Activated CD8-positive, alpha-beta memory T cell treated with anti-CD3 and anti-CD28 coated beads, Interleukin-2, amount 10 ng/mL, durations not matched to agents 7 days and 5 days (primary cell): ENCODE results near the gene ZBTB16. TPM values are rescaled to one million over a fixed set of nuclear protein-coding genes. Genes with fewer than 3 reads are reported as not detected.

Experiments
- ATAC-seq: fragments of 150-1000 bp; cut with Tn5 transposase; one replicate; pipeline ENCODE4 v1.10.0; 2021; ENCODE audit warnings: moderate library complexity
- CTCF ChIA-PET: fragments of 350-600 bp; sonication (Branson Sonifier 250); formaldehyde crosslinking; loops from one replicate; lab custom pipeline; 2021; ENCODE audit warnings: antibody characterized with exemption; lab: Charles Lee
- DNase-seq: peaks from one replicate; pipeline ENCODE4 v3.0.0-alpha.2; 2020
- H3K27ac Mint-ChIP-seq: one replicate; pipeline ENCODE4 v1.8.0; 2021; ENCODE audit warnings: mild to moderate bottlenecking, mixed read lengths
- H3K27me3 Mint-ChIP-seq: one replicate; pipeline ENCODE4 v1.8.0; 2021; ENCODE audit warnings: mixed read lengths
- H3K36me3 Mint-ChIP-seq: one replicate; pipeline ENCODE4 v1.8.0; 2021; ENCODE audit warnings: mild to moderate bottlenecking, mixed read lengths
- H3K4me1 Mint-ChIP-seq: one replicate; pipeline ENCODE4 v1.8.0; 2021; ENCODE audit warnings: mixed read lengths
- H3K4me3 Mint-ChIP-seq: one replicate; pipeline ENCODE4 v1.8.0; 2021; ENCODE audit warnings: mild to moderate bottlenecking, moderate library complexity, mixed read lengths
- H3K9me3 Mint-ChIP-seq: one replicate; pipeline ENCODE4 v1.8.0; 2022; ENCODE audit warnings: low read depth, mixed read lengths
- total RNA-seq, 2 experiments: library from RNA; stranded (reverse); gene quantifications; one replicate each; pipeline ENCODE4 v1.2.3, GENCODE V29; 2021

Gene ZBTB16
- total RNA-seq, 2 experiments from 2014 or later = 3.2 to 3.9 TPM

GRCh38 chr11:114073828-114074381, 14.4 kb downstream of the ZBTB16 start:
- Mint-ChIP-seq H3K4me1 (peaks cover 52% of the 10 kb centered on the region), H3K9me3 (no peaks in the 10 kb centered on the region), H3K36me3 (no peaks in the 10 kb centered on the region), H3K27ac (peak overlapping the region; percentile 78), H3K27me3 (peaks cover 25% of the 10 kb centered on the region), H3K4me3 (no peak overlapping the region)
- CTCF ChIA-PET = interaction anchor here (1.5 to 4.7 kb wide), 3 partner anchors 13 to 109 kb away, joined by 5 to 17 read pairs (median 6); no protein-coding TSS in a partner anchor
- ATAC-seq = peak; percentile 54
- peak; percentile 48 for DNase-seq

- H3K27me3 Mint-ChIP-seq = peaks cover 27% of the 10 kb centered on the region
- H3K36me3 Mint-ChIP-seq = no peaks in the 10 kb centered on the region
- DNase-seq (no peak), ATAC-seq (no peak)
- H3K4me1 Mint-ChIP-seq = peaks cover 60% of the 10 kb centered on the region
- no peak overlapping the region for H3K4me3 Mint-ChIP-seq
- CTCF ChIA-PET = interaction anchor here (1.5 to 2.2 kb wide), 2 partner anchors 14 to 109 kb away, joined by 5 to 6 read pairs; no protein-coding TSS in a partner anchor
- H3K9me3 Mint-ChIP-seq = no peaks in the 10 kb centered on the region
- no peak overlapping the region for H3K27ac Mint-ChIP-seq
Observed at GRCh38 chr11:114074546-114075343, 15.2 kb downstream of the ZBTB16 start.

DNA sequence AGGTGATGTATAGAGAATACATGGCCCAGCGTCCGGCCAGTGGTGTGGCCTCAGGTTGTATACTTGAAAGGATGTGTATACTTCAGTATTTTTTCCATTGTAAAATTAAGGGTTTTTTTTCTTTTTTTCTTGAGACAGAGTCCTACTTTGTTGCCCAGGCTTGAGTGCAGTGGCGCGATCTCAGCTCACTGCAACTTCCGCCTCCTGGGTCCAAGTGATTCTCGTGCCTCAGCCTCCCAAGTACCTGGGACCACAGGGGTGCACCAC, 15.8 kb downstream of the ZBTB16 start:
- Mint-ChIP-seq H3K4me1 (peaks cover 65% of the 10 kb centered on the region), H3K9me3 (no peaks in the 10 kb centered on the region), H3K27ac (no peak overlapping the region), H3K27me3 (peaks cover 27% of the 10 kb centered on the region), H3K4me3 (no peak overlapping the region), H3K36me3 (no peaks in the 10 kb centered on the region)
- CTCF ChIA-PET = interaction anchor here (1.5 to 2.2 kb wide), 2 partner anchors 14 to 108 kb away, joined by 5 to 6 read pairs; no protein-coding TSS in a partner anchor
- ATAC-seq (no peak), DNase-seq (no peak)

DNA sequence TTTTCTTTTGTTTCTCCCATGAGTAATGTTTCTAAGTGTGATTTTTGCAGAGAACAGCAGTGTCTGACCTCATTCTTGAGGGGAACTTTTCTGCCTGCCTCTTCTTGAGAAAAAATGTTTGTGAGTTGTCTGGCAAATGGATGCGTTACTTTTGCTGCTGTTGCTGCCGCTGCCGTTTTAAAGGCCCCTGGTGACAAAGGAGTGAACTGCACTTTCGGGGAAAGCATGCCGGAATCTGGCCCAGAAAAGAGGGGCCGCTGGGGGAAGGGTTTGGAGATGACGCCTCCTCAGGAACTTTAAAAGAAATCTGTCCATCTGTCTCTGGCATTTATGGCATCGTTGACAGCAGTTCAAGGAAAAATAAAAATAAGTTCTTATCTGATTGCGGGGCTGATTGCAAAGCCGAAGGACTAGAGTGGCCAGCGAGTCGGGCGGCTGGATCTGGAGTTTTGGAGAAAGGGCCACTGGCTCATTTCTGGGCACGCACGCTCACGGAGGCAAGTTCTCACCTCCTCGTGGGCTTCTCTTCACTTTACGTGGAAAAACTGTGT, 16.5 kb downstream of the ZBTB16 start:
- peaks cover 24% of the 10 kb centered on the region for H3K27me3 Mint-ChIP-seq
- DNase-seq (no peak), ATAC-seq (no peak)
- H3K9me3 Mint-ChIP-seq = no peaks in the 10 kb centered on the region
- no peak overlapping the region for H3K27ac Mint-ChIP-seq
- H3K36me3 Mint-ChIP-seq = no peaks in the 10 kb centered on the region
- peaks cover 72% of the 10 kb centered on the region for H3K4me1 Mint-ChIP-seq
- CTCF ChIA-PET = no interaction called here
- no peak overlapping the region for H3K4me3 Mint-ChIP-seq

DNA sequence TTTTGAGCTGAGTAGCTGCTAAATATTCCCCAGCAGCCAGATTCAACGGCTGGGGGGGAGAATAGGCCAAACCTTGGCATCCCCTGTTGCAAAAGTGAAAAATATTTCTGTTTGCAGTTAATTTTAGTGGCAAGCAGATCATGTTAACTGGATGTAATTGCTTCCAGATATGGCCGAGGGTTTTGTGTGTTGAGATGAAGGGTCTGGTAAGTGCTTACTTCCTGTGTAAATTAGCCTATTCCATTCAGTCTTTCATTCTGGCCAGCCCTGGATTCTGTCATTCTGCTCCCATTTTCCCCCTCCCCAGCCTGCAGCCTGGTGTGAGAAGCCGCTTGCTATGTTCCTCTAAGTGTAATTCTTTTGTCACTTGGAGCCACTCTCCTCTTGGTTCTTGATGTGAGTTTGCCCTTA, 17.4 kb downstream of the ZBTB16 start:
- Mint-ChIP-seq H3K4me3 (peak overlapping the region; percentile 44), H3K27ac (peak overlapping the region; percentile 72), H3K4me1 (peaks cover 77% of the 10 kb centered on the region)

DNA sequence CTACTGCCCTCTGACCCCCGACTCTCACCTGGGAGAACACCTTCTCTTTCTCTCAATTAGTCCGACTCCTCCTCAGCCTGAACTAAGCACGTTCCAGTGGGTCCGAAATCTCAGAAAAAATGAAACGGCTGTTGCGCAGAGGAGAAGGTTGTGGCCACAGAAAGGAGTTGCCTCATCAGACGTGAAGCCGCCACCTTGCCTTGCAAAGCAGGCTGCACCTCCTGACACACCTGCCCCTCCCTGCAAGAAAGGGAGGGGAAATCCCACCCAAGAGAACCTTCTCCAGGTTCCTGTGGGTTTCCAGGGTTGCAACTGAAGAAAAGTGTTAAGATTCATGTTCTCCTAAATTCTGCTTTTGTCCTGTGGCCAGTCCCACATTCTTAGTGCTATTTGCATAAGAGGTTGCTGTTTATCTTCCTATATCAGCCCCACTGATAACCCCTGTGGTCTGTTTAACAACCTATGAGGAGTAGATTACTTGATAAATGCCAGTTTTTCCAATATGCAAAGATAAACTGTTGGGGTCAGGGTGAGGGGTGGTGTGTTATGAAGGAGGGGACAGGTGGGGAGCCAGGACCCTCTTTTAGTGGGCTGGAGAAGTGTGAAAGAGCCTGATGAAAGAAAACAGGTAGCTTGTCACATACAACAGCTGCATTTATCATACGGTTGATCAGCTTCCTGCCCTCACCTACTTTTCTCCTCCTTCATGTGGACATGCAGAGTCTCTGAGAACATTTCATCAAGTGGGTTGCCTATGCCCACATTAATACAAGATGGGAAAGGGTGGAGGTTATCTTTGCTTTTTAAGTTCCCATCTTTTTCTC, 18.2 kb downstream of the ZBTB16 start:
- H3K27ac Mint-ChIP-seq = peak overlapping the region; percentile 72
- CTCF ChIA-PET = interaction anchor here (0.6 to 1.9 kb wide), 4 partner anchors 52 to 183 kb away, joined by 3 to 10 read pairs (median 3); no protein-coding TSS in a partner anchor

More for the DNA sequence above, 17.4 kb downstream of the ZBTB16 start:
- CTCF ChIA-PET = no interaction called here
- Mint-ChIP-seq H3K27me3 (peaks cover 21% of the 10 kb centered on the region), H3K9me3 (no peaks in the 10 kb centered on the region), H3K36me3 (no peaks in the 10 kb centered on the region)
- DNase-seq (no peak), ATAC-seq (no peak)

DNA sequence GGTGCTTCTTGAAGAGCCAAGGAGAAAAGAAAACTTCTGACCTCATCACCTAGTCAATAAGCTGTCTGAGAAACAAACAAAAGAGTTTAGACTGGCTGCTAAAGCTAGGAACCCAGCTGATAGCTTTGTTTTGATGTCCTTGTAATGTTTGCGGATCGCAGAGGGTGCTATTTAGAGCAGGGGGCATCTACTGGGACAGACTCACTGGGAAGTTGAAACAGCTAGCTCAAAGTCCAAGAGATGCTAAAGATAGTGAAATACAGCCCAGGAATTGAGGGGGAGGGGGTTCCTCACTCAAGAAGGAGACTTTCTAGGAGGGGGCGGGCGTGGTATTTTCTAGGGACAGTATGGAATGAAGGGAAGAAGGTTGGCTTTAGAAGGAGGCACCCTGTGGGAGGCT, 18.9 kb downstream of the ZBTB16 start:
- DNase-seq (no peak), ATAC-seq (no peak)
- no peak overlapping the region for H3K27ac Mint-ChIP-seq
- H3K9me3 Mint-ChIP-seq = no peaks in the 10 kb centered on the region
- no peak overlapping the region for H3K4me3 Mint-ChIP-seq
- CTCF ChIA-PET = interaction anchor here (0.6 to 1.9 kb wide), 4 partner anchors 52 to 182 kb away, joined by 3 to 10 read pairs (median 3); no protein-coding TSS in a partner anchor
- no peaks in the 10 kb centered on the region for H3K36me3 Mint-ChIP-seq
- peaks cover 23% of the 10 kb centered on the region for H3K27me3 Mint-ChIP-seq
- H3K4me1 Mint-ChIP-seq = peaks cover 72% of the 10 kb centered on the region

More for the DNA sequence above, 18.2 kb downstream of the ZBTB16 start:
- DNase-seq (peak; percentile 54), ATAC-seq (peak; percentile 37)
- Mint-ChIP-seq H3K4me3 (peak overlapping the region; percentile 44), H3K36me3 (no peaks in the 10 kb centered on the region), H3K4me1 (peaks cover 73% of the 10 kb centered on the region), H3K9me3 (no peaks in the 10 kb centered on the region), H3K27me3 (peaks cover 23% of the 10 kb centered on the region)

DNA sequence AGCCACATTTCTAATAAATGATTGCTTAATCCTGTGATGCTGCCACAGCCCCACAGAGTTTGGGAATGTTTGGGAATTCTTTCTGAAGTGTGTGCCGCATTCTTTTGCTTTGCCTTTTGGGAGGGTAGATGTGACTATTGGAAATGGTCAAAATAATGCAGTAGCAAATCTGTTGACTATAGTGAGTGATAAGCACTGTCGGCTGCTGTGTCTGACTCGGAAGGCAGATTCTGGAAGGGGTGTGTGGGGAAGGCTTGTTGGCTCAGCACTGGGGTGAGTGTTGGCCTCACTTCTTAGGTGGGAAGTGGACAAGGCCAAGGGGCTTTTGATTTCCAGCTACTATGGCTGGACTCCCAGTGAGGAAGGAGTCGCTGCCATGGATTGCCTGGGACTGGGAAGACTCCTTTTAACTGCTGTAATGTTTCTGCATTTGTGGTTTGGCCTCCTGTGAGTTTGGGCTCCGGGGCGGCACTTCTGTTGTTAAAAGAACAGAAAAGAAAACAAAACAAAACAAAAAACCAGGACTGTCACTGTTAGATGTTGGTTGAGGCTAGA, 20.1 kb downstream of the ZBTB16 start:
- no peak overlapping the region for H3K4me3 Mint-ChIP-seq
- no peaks in the 10 kb centered on the region for H3K36me3 Mint-ChIP-seq
- ATAC-seq (no peak), DNase-seq (no peak)
- peaks cover 26% of the 10 kb centered on the region for H3K27me3 Mint-ChIP-seq
- CTCF ChIA-PET = interaction anchor here (1.6 to 1.9 kb wide), 3 partner anchors 180 to 182 kb away, joined by 5 to 10 read pairs (median 7); no protein-coding TSS in a partner anchor
- no peak overlapping the region for H3K27ac Mint-ChIP-seq
- H3K9me3 Mint-ChIP-seq = no peaks in the 10 kb centered on the region
- peaks cover 60% of the 10 kb centered on the region for H3K4me1 Mint-ChIP-seq

GRCh38 chr11:114080219-114080618, 20.7 kb downstream of the ZBTB16 start:
- no peak overlapping the region for H3K4me3 Mint-ChIP-seq
- H3K36me3 Mint-ChIP-seq = no peaks in the 10 kb centered on the region
- peaks cover 26% of the 10 kb centered on the region for H3K27me3 Mint-ChIP-seq
- H3K27ac Mint-ChIP-seq = peak overlapping the region; percentile 49
- CTCF ChIA-PET = interaction anchor here (1.6 to 1.8 kb wide), 2 partner anchors 179 to 181 kb away, joined by 5 to 7 read pairs; no protein-coding TSS in a partner anchor
- DNase-seq = no peak
- H3K4me1 Mint-ChIP-seq = peaks cover 56% of the 10 kb centered on the region
- peak; percentile 83 for ATAC-seq
- H3K9me3 Mint-ChIP-seq = no peaks in the 10 kb centered on the region

- no peaks in the 10 kb centered on the region for H3K9me3 Mint-ChIP-seq
- CTCF ChIA-PET = interaction anchor here (1.6 to 1.8 kb wide), 2 partner anchors 179 to 181 kb away, joined by 5 to 7 read pairs; no protein-coding TSS in a partner anchor
- ATAC-seq = no peak
- H3K4me1 Mint-ChIP-seq = peaks cover 55% of the 10 kb centered on the region
- no peak for DNase-seq
- H3K27me3 Mint-ChIP-seq = peaks cover 25% of the 10 kb centered on the region
- no peaks in the 10 kb centered on the region for H3K36me3 Mint-ChIP-seq
- H3K4me3 Mint-ChIP-seq = no peak overlapping the region
- H3K27ac Mint-ChIP-seq = no peak overlapping the region
Observed at GRCh38 chr11:114080769-114081168, 21.3 kb downstream of the ZBTB16 start.

DNA sequence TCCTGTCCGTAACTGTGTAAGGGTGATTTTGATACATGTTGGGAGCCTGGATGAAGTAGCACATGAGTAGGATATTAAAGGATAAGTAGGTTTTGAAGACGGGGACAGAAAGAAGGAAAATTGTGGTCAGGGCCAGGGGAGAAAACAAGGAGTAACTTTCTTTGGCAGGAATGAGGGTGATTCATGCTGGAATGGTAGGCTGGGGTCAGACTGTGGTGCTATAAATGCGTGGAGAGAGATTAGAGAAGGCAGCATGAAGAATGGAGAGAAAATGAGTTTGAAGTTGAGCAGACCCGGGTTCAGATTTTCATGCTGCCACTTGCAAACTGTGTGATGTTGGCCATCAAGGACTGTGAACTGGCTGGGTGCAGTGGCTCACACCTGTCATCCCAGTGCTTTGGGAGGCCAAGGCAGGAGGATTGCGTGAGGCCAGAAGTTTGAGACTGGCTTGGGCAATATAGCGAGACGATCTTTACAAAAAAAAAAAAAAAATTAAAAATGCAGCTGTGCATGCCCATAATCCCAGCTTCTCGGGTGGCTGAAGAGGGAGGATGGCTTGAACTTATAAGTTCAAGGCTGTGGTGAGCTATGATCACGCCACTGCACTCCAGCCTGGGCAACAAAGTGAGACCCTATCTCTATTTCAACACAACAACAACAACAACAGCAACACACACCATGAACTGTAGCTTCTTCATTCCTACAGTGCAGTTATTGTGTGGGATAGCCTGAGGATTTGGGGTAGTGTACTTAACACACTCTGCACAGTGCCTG, 22.3 kb downstream of the ZBTB16 start:
- peaks cover 20% of the 10 kb centered on the region for H3K27me3 Mint-ChIP-seq
- H3K27ac Mint-ChIP-seq = no peak overlapping the region
- no peak overlapping the region for H3K4me3 Mint-ChIP-seq
- peaks cover 48% of the 10 kb centered on the region for H3K4me1 Mint-ChIP-seq
- no peak for DNase-seq
- H3K36me3 Mint-ChIP-seq = no peaks in the 10 kb centered on the region
- ATAC-seq = no peak
- no peaks in the 10 kb centered on the region for H3K9me3 Mint-ChIP-seq
- CTCF ChIA-PET = interaction anchor here (1.8 to 3.5 kb wide), 2 partner anchors 179 kb away, joined by 7 to 10 read pairs; no protein-coding TSS in a partner anchor

- Mint-ChIP-seq H3K4me1 (peaks cover 48% of the 10 kb centered on the region), H3K36me3 (no peaks in the 10 kb centered on the region), H3K27ac (no peak overlapping the region), H3K4me3 (no peak overlapping the region), H3K27me3 (peaks cover 16% of the 10 kb centered on the region), H3K9me3 (no peaks in the 10 kb centered on the region)
- no peak for ATAC-seq
- DNase-seq = no peak
- CTCF ChIA-PET = interaction anchor here (3.5 kb wide), 1 partner anchor 179 kb away, joined by 10 read pairs; no protein-coding TSS in a partner anchor
Observed at GRCh38 chr11:114082415-114082748, 22.9 kb downstream of the ZBTB16 start.
